Tibial nerve (tissue), 4 donors: Measurements from ENCODE around the gene DHX15.

Experiments
- CTCF ChIP-seq, 5 experiments: fragments of 200-600 bp in 3 of 5; fragments of 450-650 bp in 2 of 5; sonication (generic) in 3 of 5; IDR thresholded peaks; one replicate each; pipeline ENCODE4 v1.5.1; 2016 to 2019; ENCODE audit warnings: antibody characterized with exemption in 5 of 5, mild to moderate bottlenecking in 3 of 5, moderate library complexity in 2 of 5
- EP300 ChIP-seq, 2 donors: sonication (generic); formaldehyde crosslinking; IDR thresholded peaks; one replicate each; pipeline ENCODE4 v1.6.1; 2017; ENCODE audit warnings: antibody characterized with exemption in 2 of 2, mild to moderate bottlenecking in 1 of 2
- POLR2A ChIP-seq, 2 donors: fragments of 450-650 bp; IDR thresholded peaks; one replicate each; pipeline ENCODE4 v1.6.1; 2017; ENCODE audit warnings: antibody characterized with exemption in 2 of 2, mild to moderate bottlenecking in 2 of 2, moderate library complexity in 2 of 2

DNA sequence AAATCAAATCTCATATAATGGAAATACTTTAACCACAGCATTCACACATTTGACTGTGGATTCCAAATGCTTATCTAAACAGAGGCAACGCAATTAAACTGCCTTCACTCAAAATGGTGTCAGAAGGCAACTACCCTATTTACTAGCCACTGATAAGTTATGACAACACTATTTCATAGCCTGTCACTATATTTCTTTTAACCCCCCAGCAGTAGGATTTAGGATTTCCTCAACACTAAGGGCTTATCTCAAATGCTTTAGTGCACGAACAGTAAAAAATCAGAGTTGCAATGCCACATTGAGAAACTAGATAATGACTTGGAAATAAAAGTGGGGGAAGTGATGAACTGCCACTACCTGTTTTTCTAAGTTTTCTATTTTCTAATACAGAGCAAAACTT is 66.7 kb downstream of the DHX15 start:
- no peak for TF ChIP-seq CTCF (IDR thresholded peaks at IDR 0.05)
- TF ChIP-seq POLR2A (IDR thresholded peaks at IDR 0.05) = no peak
- TF ChIP-seq EP300 (IDR thresholded peaks at IDR 0.05) = no peak
